IMR-90 (cell line): Measurements from ENCODE around the gene ATP6V0E2. TPM values are rescaled to one million over a fixed set of nuclear protein-coding genes. Genes with fewer than 3 reads are reported as not detected.

Experiments used
- microRNA-seq, 2 experiments: library from miRNA; stranded (forward) in 1 of 2; unstranded in 1 of 2; fragments of 10-50 nt in 1 of 2; fragments of <30 nt in 1 of 2; gene quantifications in 1 of 2; microRNA quantifications in 1 of 2; one replicate each; pipeline versions ENCODE3 to v1.1.0; 2013 to 2020; ENCODE audit not compliant: insufficient read depth in 1 of 2, insufficient read length in 1 of 2, unreplicated experiment in 1 of 2
- polyA plus RNA-seq, 3 experiments: library from polyadenylated mRNA; depleted of rRNA; stranded (reverse); fragments of >200 nt; gene quantifications; 2 replicates each; pipeline ENCODE4 v1.2.3, GENCODE V29; 2012; ENCODE audit warnings: low replicate concordance in 1 of 3
- small RNA-seq, 5 experiments: library from RNA; depleted of rRNA; stranded (forward); fragments of <200 nt; gene quantifications; one replicate each; pipeline ENCODE3, GENCODE V24; 2012
- total RNA-seq: library from RNA; depleted of rRNA; stranded (reverse); fragments of >200 nt; gene quantifications from 2 replicates; pipeline ENCODE4 v1.2.3, GENCODE V29; 2012; rRNA removed

ATP6V0E2 gene
- total and polyA plus RNA-seq, 2 of the 4 experiments (the other 2 are of a cell fraction), result 5.7 to 30.3 TPM

Small RNAs within 50 kb of the gene (microRNA-seq; reads per million reads assigned to microRNA genes)
- gene AC093458.1 (ENCODE audit: insufficient read depth, insufficient read length), result not detected

Small RNAs within 50 kb of the gene (small RNA-seq; reads per million reads assigned to genes)
- gene AC093458.1, result 0 reads per million in 5 experiments

Other genes with a start within 250 kb of the ATP6V0E2 start
- gene ZNF467, start 100.4 kb upstream of the ATP6V0E2 start, total RNA-seq, result under 0.01 TPM in 1 of 2 replicates, not detected in the other
- gene ZNF467, start 100.4 kb upstream of the ATP6V0E2 start, polyA plus RNA-seq (2012; rRNA removed), result 0.67 and 0.77 TPM in 2 replicates
- gene ZNF862, start 35.6 kb upstream of the ATP6V0E2 start, total RNA-seq, result 3.3 and 5.9 TPM in 2 replicates
- gene ZNF862, start 35.6 kb upstream of the ATP6V0E2 start, polyA plus RNA-seq (2012; rRNA removed), result 10.8 and 10.9 TPM in 2 replicates